ENCODE measurements around the gene ZNF804B. TPM values are rescaled to one million over a fixed set of nuclear protein-coding genes. Genes with fewer than 3 reads are reported as not detected.

The ZNF804B gene
- total RNA-seq, 1 experiment from 2014 or later: not detected

GRCh38 chr7:88868456-88868855 is 109.0 kb downstream of the ZNF804B start:
- Histone ChIP-seq H2BK15ac (ENCODE audit: low read depth, low read length) (no peak overlapping the region), H2BK5ac (ENCODE audit: insufficient read length, low read length) (no peak overlapping the region), H4K5ac (ENCODE audit: insufficient read length, low read depth, low read length) (no peak overlapping the region), H3T11ph (ENCODE audit: low read length) (no peak overlapping the region), H4K91ac (ENCODE audit: insufficient read length, low read depth, low read length) (no peak overlapping the region), H3K23me2 (ENCODE audit: insufficient read length, low read depth, low read length, poor library complexity, severe bottlenecking) (no peaks in the 10 kb centered on the region), H3K9ac (ENCODE audit: extremely low read depth, insufficient read length, low read length) (no peak overlapping the region), H3K9me3 (ENCODE audit: control insufficient read depth, low read depth, low read length) (no peaks in the 10 kb centered on the region), H3K79me1 (ENCODE audit: insufficient read depth, low read depth, low read length, poor library complexity, severe bottlenecking) (no peaks in the 10 kb centered on the region), H3K4me1 (ENCODE audit: insufficient read depth, low read length) (no peaks in the 10 kb centered on the region), H3K79me2 (ENCODE audit: insufficient read depth, low read length) (no peaks in the 10 kb centered on the region), H2AK5ac (ENCODE audit: insufficient read length, low read length) (no peak overlapping the region), H3K27me3 (ENCODE audit: insufficient read depth, low read length) (no peaks in the 10 kb centered on the region), H3K4me2 (ENCODE audit: insufficient read depth, insufficient read length, low read length) (no peak overlapping the region), H2BK120ac (ENCODE audit: low read depth, low read length, poor library complexity, severe bottlenecking) (no peak overlapping the region), H3K14ac (ENCODE audit: insufficient read depth, low read length) (no peak overlapping the region), H3K27ac (ENCODE audit: insufficient read length, low read depth, low read length) (no peak overlapping the region), H2BK12ac (ENCODE audit: insufficient read length, low read depth, low read length) (no peak overlapping the region), H3K18ac (ENCODE audit: insufficient read length, low read depth, low read length) (no peak overlapping the region), H3K4ac (ENCODE audit: low read depth, low read length) (no peak overlapping the region), H2AFZ (ENCODE audit: low read length) (no peak overlapping the region), H4K20me1 (ENCODE audit: control insufficient read depth, insufficient read depth, insufficient read length) (no peaks in the 10 kb centered on the region), H4K8ac (replicated peaks; ENCODE audit: insufficient read length, low read depth, low read length) (no peak overlapping the region), H3K23ac (ENCODE audit: insufficient read length, low read depth, low read length) (no peak overlapping the region), H2BK20ac (ENCODE audit: low read depth, low read length, poor library complexity, severe bottlenecking) (no peak overlapping the region), H3K56ac (ENCODE audit: insufficient read length, low read depth, low read length) (no peak overlapping the region)
- peaks cover 5 to 16% (median 5%) of the 10 kb centered on the region in 3 experiments; a peak in 6 of 7 replicates for H3K36me3 Mint-ChIP-seq (ENCODE audit: insufficient read depth in 1 of 3, low read depth in 3 of 3)
- H3K4me3 Mint-ChIP-seq: no peak overlapping the region
- H3K4me1 Mint-ChIP-seq: no peaks in the 10 kb centered on the region
- peaks cover 8 to 10% of the 10 kb centered on the region in 2 experiments for H3K9me3 Mint-ChIP-seq
- DNase-seq: no peak
- H3K27me3 Mint-ChIP-seq (ENCODE audit: low read depth): no peaks in the 10 kb centered on the region
- no peak overlapping the region for H3K27ac Mint-ChIP-seq
- no peak for TF ChIP-seq CTCF (conservative IDR thresholded peaks at IDR 0.05)
- no CpG with 5 or more reads among the region's 1 CpG for WGBS (ENCODE audit: extremely low coverage, insufficient read length, low lambda C conversion rate)

All from H9 (cell line).